HFFc6 (cell line): ENCODE data around the gene ATF7IP2. TPM values are rescaled to one million over a fixed set of nuclear protein-coding genes. Genes with fewer than 3 reads are reported as not detected.

ENCODE experiments used
- DNase-seq: peaks from one replicate; pipeline ENCODE4 v3.0.0-alpha.2; 2018
- H3K27ac Mint-ChIP-seq: 2 replicates; pipeline ENCODE4 v1.8.0; 2020; ENCODE audit warnings: mild to moderate bottlenecking, mixed read lengths
- H3K27me3 Mint-ChIP-seq: 2 replicates; pipeline ENCODE4 v1.8.0; 2021; ENCODE audit warnings: mild to moderate bottlenecking, moderate library complexity, mixed read lengths; ENCODE audit not compliant: insufficient read depth
- H3K36me3 Mint-ChIP-seq: 2 replicates; pipeline ENCODE4 v1.8.0; 2021; ENCODE audit warnings: low read depth, mixed read lengths
- H3K4me1 Mint-ChIP-seq: 2 replicates; pipeline ENCODE4 v1.8.0; 2020; ENCODE audit warnings: low read depth, mixed read lengths
- H3K4me3 Mint-ChIP-seq: 2 replicates; pipeline ENCODE4 v1.8.0; 2020; ENCODE audit warnings: mild to moderate bottlenecking, moderate library complexity, mixed read lengths
- H3K9me3 Mint-ChIP-seq: 2 replicates; pipeline ENCODE4 v1.8.0; 2020; ENCODE audit warnings: mild to moderate bottlenecking, mixed read lengths
- total RNA-seq, 6 experiments: library from RNA; stranded (reverse); fragmentation: NEBNext Ultra II Directional; extraction: Animal tissue kit (Norgen Biotek cat#: 25700); gene quantifications; 2 replicates in 1 of 6; 3 replicates in 5 of 6; pipeline ENCODE4 v1.2.3, GENCODE V29; 2021
- TF ChIP-seq, protein P1 (sequence below): fragments of 200-600 bp; sonication (generic); IDR thresholded peaks from 2 replicates; pipeline ENCODE4 v1.5.0; 2021; ENCODE audit warnings: antibody characterized with exemption, mild to moderate bottlenecking

ATF7IP2 gene
- total RNA-seq, 6 experiments from 2014 or later, result 0.22 to 1.2 (median 0.62) TPM; not detected in 2

- no peak overlapping the region for H3K27ac Mint-ChIP-seq
- TF ChIP-seq, protein P1, sequence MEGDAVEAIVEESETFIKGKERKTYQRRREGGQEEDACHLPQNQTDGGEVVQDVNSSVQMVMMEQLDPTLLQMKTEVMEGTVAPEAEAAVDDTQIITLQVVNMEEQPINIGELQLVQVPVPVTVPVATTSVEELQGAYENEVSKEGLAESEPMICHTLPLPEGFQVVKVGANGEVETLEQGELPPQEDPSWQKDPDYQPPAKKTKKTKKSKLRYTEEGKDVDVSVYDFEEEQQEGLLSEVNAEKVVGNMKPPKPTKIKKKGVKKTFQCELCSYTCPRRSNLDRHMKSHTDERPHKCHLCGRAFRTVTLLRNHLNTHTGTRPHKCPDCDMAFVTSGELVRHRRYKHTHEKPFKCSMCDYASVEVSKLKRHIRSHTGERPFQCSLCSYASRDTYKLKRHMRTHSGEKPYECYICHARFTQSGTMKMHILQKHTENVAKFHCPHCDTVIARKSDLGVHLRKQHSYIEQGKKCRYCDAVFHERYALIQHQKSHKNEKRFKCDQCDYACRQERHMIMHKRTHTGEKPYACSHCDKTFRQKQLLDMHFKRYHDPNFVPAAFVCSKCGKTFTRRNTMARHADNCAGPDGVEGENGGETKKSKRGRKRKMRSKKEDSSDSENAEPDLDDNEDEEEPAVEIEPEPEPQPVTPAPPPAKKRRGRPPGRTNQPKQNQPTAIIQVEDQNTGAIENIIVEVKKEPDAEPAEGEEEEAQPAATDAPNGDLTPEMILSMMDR, result no peak
- peaks cover 20% of the 10 kb centered on the region for H3K9me3 Mint-ChIP-seq
- H3K4me3 Mint-ChIP-seq, result no peak overlapping the region
- DNase-seq, result no peak
- no peaks in the 10 kb centered on the region; the same call in 1 of the 2 replicates for H3K27me3 Mint-ChIP-seq
- no peaks in the 10 kb centered on the region for H3K36me3 Mint-ChIP-seq
- no peaks in the 10 kb centered on the region for H3K4me1 Mint-ChIP-seq
These were observed 14.3 kb upstream of the ATF7IP2 start for GRCh38 chr16:10371592-10371991.

DNA sequence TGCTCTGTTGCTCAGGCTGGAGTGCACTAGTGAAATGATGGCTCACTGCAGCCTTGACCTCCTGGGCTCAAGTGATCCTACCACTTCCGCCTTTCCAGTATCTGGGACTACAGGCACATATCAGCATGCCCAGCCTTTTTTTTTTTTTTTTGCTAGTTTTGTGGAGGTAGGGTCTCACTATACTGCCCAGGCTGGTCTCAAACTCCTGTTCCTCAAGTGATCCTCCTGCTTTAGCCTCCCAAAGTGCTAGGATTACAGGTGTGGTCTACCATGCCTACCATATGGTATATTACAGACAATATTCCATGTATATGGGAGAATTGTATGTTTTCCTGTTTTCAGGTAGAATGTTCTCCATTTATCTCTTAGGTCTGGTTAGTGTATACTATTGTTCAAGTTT is 12.3 kb upstream of the ATF7IP2 start:
- peaks cover 29% of the 10 kb centered on the region for H3K9me3 Mint-ChIP-seq
- no peaks in the 10 kb centered on the region; the same call in 1 of the 2 replicates for H3K36me3 Mint-ChIP-seq
- H3K27ac Mint-ChIP-seq, result no peak overlapping the region
- TF ChIP-seq, protein P1, result no peak
- no peaks in the 10 kb centered on the region for H3K4me1 Mint-ChIP-seq
- no peaks in the 10 kb centered on the region; the same call in 1 of the 2 replicates for H3K27me3 Mint-ChIP-seq
- no peak for DNase-seq
- H3K4me3 Mint-ChIP-seq, result no peak overlapping the region

DNA sequence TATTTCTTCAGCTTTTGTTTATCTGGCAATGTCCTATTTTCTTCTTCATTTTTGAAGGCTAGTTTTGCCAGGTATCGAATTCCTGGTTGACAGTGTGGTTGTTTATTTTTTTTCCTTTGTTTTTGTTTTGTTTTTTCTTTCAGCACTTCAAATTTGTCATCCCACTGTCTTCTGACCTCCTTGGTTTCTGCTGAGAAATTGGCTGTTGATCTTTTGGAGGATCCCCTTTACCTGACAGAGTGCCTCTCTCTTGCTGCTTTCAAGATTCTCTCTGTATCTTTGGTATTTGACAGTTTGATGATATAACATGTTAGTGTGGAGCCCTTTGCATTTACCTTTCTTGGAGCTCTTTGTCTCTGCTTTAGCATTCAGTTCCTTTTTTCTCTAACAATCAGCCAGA is 9.6 kb upstream of the ATF7IP2 start:
- Mint-ChIP-seq H3K9me3 (peaks cover 32% of the 10 kb centered on the region), H3K4me3 (no peak overlapping the region), H3K27ac (no peak overlapping the region), H3K36me3 (no peaks in the 10 kb centered on the region; the same call in 1 of the 2 replicates), H3K4me1 (no peaks in the 10 kb centered on the region), H3K27me3 (no peaks in the 10 kb centered on the region; the same call in 1 of the 2 replicates)
- no peak for DNase-seq
- TF ChIP-seq, protein P1, result no peak

DNA sequence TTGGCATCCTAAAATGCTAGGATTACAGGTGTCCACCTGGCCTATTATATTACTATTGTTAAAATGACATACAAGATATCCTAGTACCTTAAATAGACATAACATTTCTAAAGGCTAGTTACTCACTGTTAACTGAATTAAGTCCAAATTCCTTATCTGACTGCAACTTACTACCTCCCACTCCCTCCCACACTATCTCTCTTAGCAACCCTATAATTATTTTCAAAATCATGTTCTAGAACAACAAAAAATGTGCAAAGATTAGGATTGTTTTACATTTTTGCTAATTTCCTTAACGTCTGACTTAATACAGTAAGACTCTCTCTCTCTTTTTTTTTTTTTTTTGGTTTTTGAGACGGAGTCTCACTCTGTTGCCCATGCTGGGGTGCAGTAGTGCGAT is 2.2 kb upstream of the ATF7IP2 start:
- Mint-ChIP-seq H3K4me1 (no peaks in the 10 kb centered on the region), H3K4me3 (no peak overlapping the region), H3K27ac (no peak overlapping the region), H3K27me3 (peaks cover 2% of the 10 kb centered on the region), H3K9me3 (peaks cover 12% of the 10 kb centered on the region), H3K36me3 (no peaks in the 10 kb centered on the region)
- no peak for DNase-seq
- TF ChIP-seq, protein P1, result no peak

DNA sequence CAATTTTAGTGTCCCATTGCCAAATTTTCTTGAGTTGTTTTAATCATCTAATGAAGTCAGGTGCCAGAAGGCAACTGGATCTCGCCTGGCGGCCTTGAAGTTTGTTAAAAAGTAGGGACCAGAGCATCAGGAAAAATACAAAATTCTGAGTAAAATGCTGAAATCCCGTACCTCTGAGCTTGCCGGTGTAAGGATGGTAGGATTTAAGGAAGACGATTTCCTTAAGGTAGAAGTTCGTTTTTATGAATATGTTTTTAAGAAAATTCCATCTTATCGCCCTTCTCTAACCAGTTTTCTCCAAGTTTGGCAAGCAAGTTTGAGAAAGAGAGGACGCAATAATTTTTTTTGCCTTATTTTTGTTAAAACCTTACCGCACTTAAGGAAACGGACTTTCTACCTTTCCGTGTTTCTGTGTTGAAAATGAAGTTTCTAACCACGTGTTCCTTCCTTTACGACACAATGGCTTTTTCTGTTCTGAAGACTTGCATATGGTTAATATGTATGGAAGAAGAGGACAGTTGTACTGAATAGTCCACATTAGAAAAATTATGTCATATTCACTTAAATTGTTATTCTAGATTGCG is 748 bp downstream of the ATF7IP2 start:
- TF ChIP-seq, protein P1, result no peak
- peaks cover 2% of the 10 kb centered on the region for H3K27me3 Mint-ChIP-seq
- H3K4me1 Mint-ChIP-seq, result no peaks in the 10 kb centered on the region
- peaks cover 19% of the 10 kb centered on the region for H3K9me3 Mint-ChIP-seq
- H3K27ac Mint-ChIP-seq, result peak overlapping the region; percentile 75; the same call in 1 of the 2 replicates
- DNase-seq, result no peak
- peak overlapping the region; percentile 85 for H3K4me3 Mint-ChIP-seq
- H3K36me3 Mint-ChIP-seq, result no peaks in the 10 kb centered on the region
